ENCODE measurements around the gene EPRS1.
A peak's percentile ranks its signal among the peaks of the same experiment; 100 is the strongest.

The EPRS1 gene

DNA sequence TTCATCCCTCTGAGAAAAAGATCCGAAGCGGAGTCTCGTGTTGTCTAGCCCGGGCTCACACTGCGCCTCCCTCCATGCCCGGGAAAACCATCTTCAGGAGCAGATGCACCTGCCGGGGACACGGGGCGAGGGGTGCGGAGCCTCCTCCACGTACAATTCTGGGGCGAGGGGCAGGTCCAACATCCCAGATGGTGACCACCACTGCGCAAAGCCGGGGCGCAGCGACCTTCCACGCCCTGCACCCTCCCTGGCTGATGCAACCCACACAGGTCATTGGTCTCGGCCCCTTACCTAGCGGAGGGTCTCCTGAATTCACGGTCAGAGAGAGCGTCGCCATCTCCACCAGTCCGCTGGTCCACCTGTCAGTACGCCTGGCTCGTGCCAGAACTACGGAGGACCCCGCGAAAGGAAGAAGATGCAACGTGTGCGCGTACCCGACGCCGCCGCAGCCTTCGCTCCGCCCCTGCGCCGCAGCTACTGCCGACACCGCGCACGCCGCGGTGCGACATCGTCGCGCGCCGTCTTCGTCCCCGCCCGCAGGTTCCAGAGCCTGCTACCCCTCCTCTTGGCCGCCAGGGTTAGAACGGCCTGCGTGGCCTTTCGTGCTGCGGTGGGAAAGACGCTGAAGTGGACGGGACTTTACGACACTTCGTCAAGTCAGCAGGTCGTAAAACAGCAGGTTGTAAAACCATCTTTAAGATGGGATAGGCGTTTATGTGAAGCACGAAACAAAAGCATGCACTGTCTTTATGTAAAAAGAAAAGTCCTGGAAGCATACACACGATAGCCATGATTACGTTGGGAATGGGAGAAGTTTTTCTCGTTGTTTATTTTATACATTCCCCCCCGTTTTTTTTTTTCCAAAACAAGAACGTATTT is at the start of gene EPRS1:
Gene EPRS1 (minus strand): TSS at position 454 of the 879 bp plus-strand sequence. CDS start 117 bp downstream, at position 337.
- Mint-ChIP-seq H3K9me3 (no peaks in the 10 kb centered on the region), H3K27ac (peak within 1 kb of the TSS; percentile 81 to 94 (median 92)), H3K4me3 (peak within 1 kb of the TSS; percentile 92 to 93 (median 93)), H3K27me3 (ENCODE audit: low read depth) (no peaks in the 10 kb centered on the region), H3K36me3 (ENCODE audit: low read depth) (no peaks in the 10 kb centered on the region), H3K4me1 (peaks cover 19% of the 10 kb centered on the region)
- peak; percentile 70 to 83 (median 78) for TF ChIP-seq CTCF (IDR thresholded peaks at IDR 0.05; ENCODE audit: unreplicated experiment in 3 of 3)

GRCh38 chr1:220094016-220094911 is 48.0 kb upstream of the EPRS1 start, which contains the start of gene IARS2:
IARS2 (plus strand) TSS chr1:220094132; CDS start chr1:220094217, 85 bp downstream.
- peaks cover 14% of the 10 kb centered on the region for H3K4me1 Mint-ChIP-seq
- no peak for TF ChIP-seq CTCF (IDR thresholded peaks at IDR 0.05; ENCODE audit: unreplicated experiment in 3 of 3)
- no peaks in the 10 kb centered on the region for H3K27me3 Mint-ChIP-seq (ENCODE audit: low read depth)

DNA sequence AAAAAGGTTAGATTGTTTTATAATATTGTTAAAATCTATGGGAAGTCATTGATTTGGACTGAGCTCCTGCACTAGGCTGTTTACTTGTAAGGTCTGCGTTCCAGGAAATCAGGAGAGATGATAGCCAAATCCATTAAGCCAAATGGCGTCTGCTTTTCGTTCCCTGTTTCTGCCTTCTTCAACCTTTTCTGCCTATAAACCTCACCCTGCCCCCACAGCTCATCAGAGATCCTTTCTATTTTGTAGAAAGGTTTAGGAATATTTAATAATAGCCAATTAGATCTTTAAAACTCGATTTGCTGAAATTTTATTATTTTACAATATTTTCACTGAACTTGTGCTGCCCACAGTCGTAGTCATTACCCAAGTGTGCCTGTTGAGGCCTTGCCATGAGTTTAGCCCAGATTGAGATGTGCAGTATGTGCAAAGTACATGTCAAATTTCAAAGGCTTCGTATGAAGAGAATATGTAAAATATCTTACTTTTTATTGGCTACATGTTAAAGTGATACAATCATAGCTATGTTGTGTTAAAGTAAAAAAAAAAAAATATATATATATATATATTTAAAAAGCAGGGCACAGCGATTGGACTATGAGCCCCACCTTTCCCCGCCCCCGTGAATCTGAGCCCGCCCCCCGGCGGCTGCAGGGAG is 47.2 kb upstream of the EPRS1 start:
- H3K4me3 Mint-ChIP-seq: peak overlapping the region; percentile 53 to 74 (median 72)
- H3K27ac Mint-ChIP-seq: peak overlapping the region in 1 of 3 experiments; percentile 28
- H3K9me3 Mint-ChIP-seq: no peaks in the 10 kb centered on the region
- no peaks in the 10 kb centered on the region for H3K27me3 Mint-ChIP-seq (ENCODE audit: low read depth)
- H3K4me1 Mint-ChIP-seq: peaks cover 14% of the 10 kb centered on the region
- H3K36me3 Mint-ChIP-seq (ENCODE audit: low read depth): peaks cover 23% of the 10 kb centered on the region
- TF ChIP-seq CTCF (IDR thresholded peaks at IDR 0.05; ENCODE audit: unreplicated experiment in 3 of 3): no peak

More at GRCh38 chr1:220094016-220094911, 48.0 kb upstream of the EPRS1 start, which contains the start of gene IARS2:
- Mint-ChIP-seq H3K9me3 (no peaks in the 10 kb centered on the region), H3K27ac (peak within 1 kb of the TSS in 2 of 3 experiments; percentile 32 to 35), H3K4me3 (peak within 1 kb of the TSS; percentile 68 to 80 (median 72)), H3K36me3 (ENCODE audit: low read depth) (peaks cover 24% of the 10 kb centered on the region)

- no peak for TF ChIP-seq CTCF (IDR thresholded peaks at IDR 0.05; ENCODE audit: unreplicated experiment in 3 of 3)
- H3K27me3 Mint-ChIP-seq (ENCODE audit: low read depth): no peaks in the 10 kb centered on the region
- no peak overlapping the region for H3K27ac Mint-ChIP-seq
- H3K4me1 Mint-ChIP-seq: peaks cover 14% of the 10 kb centered on the region
- peak overlapping the region; percentile 44 to 74 (median 53) for H3K4me3 Mint-ChIP-seq
- peaks cover 18% of the 10 kb centered on the region for H3K36me3 Mint-ChIP-seq (ENCODE audit: low read depth)
- no peaks in the 10 kb centered on the region for H3K9me3 Mint-ChIP-seq
These were observed 46.4 kb upstream of the EPRS1 start for GRCh38 chr1:220092694-220093093.
